Keratinocyte (primary cell): ENCODE data around the gene TAF5. TPM values are rescaled to one million over a fixed set of nuclear protein-coding genes. Genes with fewer than 3 reads are reported as not detected.

Experiments used
- DNase-seq: peaks from one replicate; pipeline ENCODE4 v3.0.0-alpha.2; 2011; ENCODE audit warnings: low read depth, missing footprints, low spot score
- FAIRE-seq: peaks from 2 replicates; lab custom pipeline; 2011; peaks lifted over from hg19 to GRCh38; lab: Jason Lieb, UNC
- H2AFZ ChIP-seq: 2 replicates; pipeline ENCODE4 v1.6.0; 2012; ENCODE audit warnings: low read length, control low read depth, inconsistent platforms; ENCODE audit not compliant: control insufficient read depth
- H3K27ac ChIP-seq: 2 replicates; pipeline ENCODE4 v1.5.1; 2011; ENCODE audit warnings: low read length; ENCODE audit not compliant: control insufficient read depth, insufficient read depth
- H3K27me3 ChIP-seq: 3 replicates; pipeline ENCODE4 v1.6.0; 2011; ENCODE audit warnings: low read length; ENCODE audit not compliant: control insufficient read depth, insufficient read depth; ENCODE audit errors: extremely low read depth
- H3K36me3 ChIP-seq, 2 experiments: 2 replicates in 1 of 2; 3 replicates in 1 of 2; pipeline ENCODE4 v1.5.1; 2011; ENCODE audit warnings: low read length in 2 of 2, mild to moderate bottlenecking in 1 of 2; ENCODE audit not compliant: control insufficient read depth in 2 of 2, insufficient read depth in 2 of 2; ENCODE audit errors: extremely low read depth in 1 of 2
- H3K4me1 ChIP-seq: 3 replicates; pipeline ENCODE4 v1.5.1; 2011; ENCODE audit warnings: low read length; ENCODE audit not compliant: control insufficient read depth, insufficient read depth; ENCODE audit errors: extremely low read depth
- H3K4me2 ChIP-seq: 3 replicates; pipeline ENCODE4 v1.6.0; 2011; ENCODE audit warnings: low read depth, low read length; ENCODE audit not compliant: control insufficient read depth, insufficient read depth; ENCODE audit errors: extremely low read depth
- H3K4me3 ChIP-seq, 3 experiments: fragments of 200-600 bp in 1 of 3; sonication (generic) in 1 of 3; 2 replicates in 2 of 3; 3 replicates in 1 of 3; pipeline ENCODE4 v1.5.1; 2011 to 2016; ENCODE audit warnings: low read length in 3 of 3, mild to moderate bottlenecking in 3 of 3, control low read depth in 2 of 3, inconsistent platforms in 1 of 3, low read depth in 1 of 3, mixed read lengths in 1 of 3, mixed run types in 1 of 3, moderate library complexity in 1 of 3; ENCODE audit not compliant: control insufficient read depth in 2 of 3, insufficient read depth in 2 of 3; ENCODE audit errors: extremely low read depth in 1 of 3
- H3K79me2 ChIP-seq: 2 replicates; pipeline ENCODE4 v1.6.0; 2012; ENCODE audit warnings: low read length; ENCODE audit not compliant: control insufficient read depth, insufficient read depth
- H3K9ac ChIP-seq: 3 replicates; pipeline ENCODE4 v1.6.0; 2011; ENCODE audit warnings: low read length; ENCODE audit not compliant: control insufficient read depth, insufficient read depth; ENCODE audit errors: extremely low read depth
- H3K9me1 ChIP-seq: 3 replicates; pipeline ENCODE4 v1.6.0; 2011; ENCODE audit warnings: low read length; ENCODE audit not compliant: control insufficient read depth, insufficient read depth; ENCODE audit errors: extremely low read depth
- H3K9me3 ChIP-seq: 2 replicates; pipeline ENCODE4 v1.5.1; 2012; ENCODE audit warnings: low read depth, low read length; ENCODE audit not compliant: control insufficient read depth
- H4K20me1 ChIP-seq: 3 replicates; pipeline ENCODE4 v1.6.0; 2011; ENCODE audit warnings: low read length; ENCODE audit not compliant: control insufficient read depth, insufficient read depth; ENCODE audit errors: extremely low read depth
- EZH2 ChIP-seq: IDR thresholded peaks from one replicate; pipeline ENCODE4 v1.6.1; 2012; ENCODE audit warnings: inconsistent platforms, mild to moderate bottlenecking, low read length, moderate library complexity
- dilution Hi-C: fragments of 300-500 bp; cut with MboI; formaldehyde crosslinking; loops from one replicate; pipeline ENCODE4 v1.7.0; 2020; ENCODE audit warnings: low sequenced_read_pairs; ENCODE audit not compliant: extremely low pct_ligation_motif_present
- polyA plus RNA-seq, 5 experiments: library from polyadenylated mRNA; depleted of rRNA in 3 of 5; stranded (reverse) in 3 of 5; stranded (forward) in 1 of 5; unstranded in 1 of 5; fragments of >200 nt; gene quantifications; 1 replicate in 1 of 5; 2 replicates in 3 of 5; 3 replicates in 1 of 5; pipeline versions ENCODE4 v1.2.1 to v1.2.3, GENCODE V29; 2011 to 2012; ENCODE audit warnings: missing spikeins in 2 of 5, low read depth in 1 of 5, low replicate concordance in 1 of 5
- TF ChIP-seq, protein P1 (sequence below), 3 experiments: IDR thresholded peaks in 1 of 3; conservative IDR thresholded peaks in 1 of 3; optimal IDR thresholded peaks in 1 of 3; 2 replicates in 2 of 3; 3 replicates in 1 of 3; pipeline versions ENCODE3 to v1.5.1; 2011; ENCODE audit warnings: low read length in 3 of 3, mild to moderate bottlenecking in 3 of 3, moderate library complexity in 2 of 3, control low read depth in 1 of 3, inconsistent platforms in 1 of 3; ENCODE audit not compliant: insufficient read depth in 2 of 3; ENCODE audit errors: extremely low read depth in 1 of 3

Gene TAF5
- polyA plus RNA-seq, 1 donor (not counting 4 experiments of a cell fraction or from before 2014, with no cell fraction given): 4.4 TPM

DNA sequence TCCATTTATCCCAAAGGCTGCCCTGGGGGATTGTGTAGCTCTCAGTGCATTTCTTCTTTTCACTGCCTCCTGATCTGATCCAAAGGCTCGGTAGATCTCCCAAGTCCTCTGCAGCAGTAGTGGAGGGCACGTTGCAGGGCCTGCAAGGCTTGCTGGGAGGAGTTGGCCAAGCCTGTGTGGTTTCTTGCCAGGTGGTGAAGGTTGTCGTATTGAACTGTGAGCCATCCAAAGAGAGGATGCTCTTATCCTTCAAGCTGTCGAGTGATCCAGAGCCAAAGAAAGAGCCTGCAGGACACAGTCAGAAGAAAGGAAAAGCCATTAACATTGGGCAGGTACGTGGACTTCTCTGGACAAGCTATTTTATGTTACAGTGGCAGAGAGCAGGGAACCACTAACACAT is 49.8 kb downstream of the TAF5 start:
- no peak overlapping the region for H3K4me2 ChIP-seq
- H4K20me1 ChIP-seq: no peaks in the 10 kb centered on the region
- H3K4me1 ChIP-seq: no peaks in the 10 kb centered on the region
- no peak overlapping the region for H2AFZ ChIP-seq
- no peaks in the 10 kb centered on the region for H3K79me2 ChIP-seq
- TF ChIP-seq, protein P1, sequence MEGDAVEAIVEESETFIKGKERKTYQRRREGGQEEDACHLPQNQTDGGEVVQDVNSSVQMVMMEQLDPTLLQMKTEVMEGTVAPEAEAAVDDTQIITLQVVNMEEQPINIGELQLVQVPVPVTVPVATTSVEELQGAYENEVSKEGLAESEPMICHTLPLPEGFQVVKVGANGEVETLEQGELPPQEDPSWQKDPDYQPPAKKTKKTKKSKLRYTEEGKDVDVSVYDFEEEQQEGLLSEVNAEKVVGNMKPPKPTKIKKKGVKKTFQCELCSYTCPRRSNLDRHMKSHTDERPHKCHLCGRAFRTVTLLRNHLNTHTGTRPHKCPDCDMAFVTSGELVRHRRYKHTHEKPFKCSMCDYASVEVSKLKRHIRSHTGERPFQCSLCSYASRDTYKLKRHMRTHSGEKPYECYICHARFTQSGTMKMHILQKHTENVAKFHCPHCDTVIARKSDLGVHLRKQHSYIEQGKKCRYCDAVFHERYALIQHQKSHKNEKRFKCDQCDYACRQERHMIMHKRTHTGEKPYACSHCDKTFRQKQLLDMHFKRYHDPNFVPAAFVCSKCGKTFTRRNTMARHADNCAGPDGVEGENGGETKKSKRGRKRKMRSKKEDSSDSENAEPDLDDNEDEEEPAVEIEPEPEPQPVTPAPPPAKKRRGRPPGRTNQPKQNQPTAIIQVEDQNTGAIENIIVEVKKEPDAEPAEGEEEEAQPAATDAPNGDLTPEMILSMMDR (optimal IDR thresholded peaks at IDR 0.05 in 1 of 3, IDR thresholded peaks at IDR 0.05 in 1 of 3, conservative IDR thresholded peaks at IDR 0.05 in 1 of 3; ENCODE audit: extremely low read depth in 1 of 3, insufficient read depth in 2 of 3, low read length in 3 of 3): no peak
- TF ChIP-seq EZH2: no peak
- FAIRE-seq: no peak
- no peak overlapping the region for H3K4me3 ChIP-seq
- no peaks in the 10 kb centered on the region for H3K9me3 ChIP-seq
- H3K27ac ChIP-seq: no peak overlapping the region
- no peaks in the 10 kb centered on the region for H3K27me3 ChIP-seq
- dilution Hi-C loops: no loop called here
- no peak overlapping the region for H3K9ac ChIP-seq
- peaks cover 70 to 72% of the 10 kb centered on the region in 2 experiments for H3K36me3 ChIP-seq
- no peaks in the 10 kb centered on the region for H3K9me1 ChIP-seq
- no peak for DNase-seq

DNA sequence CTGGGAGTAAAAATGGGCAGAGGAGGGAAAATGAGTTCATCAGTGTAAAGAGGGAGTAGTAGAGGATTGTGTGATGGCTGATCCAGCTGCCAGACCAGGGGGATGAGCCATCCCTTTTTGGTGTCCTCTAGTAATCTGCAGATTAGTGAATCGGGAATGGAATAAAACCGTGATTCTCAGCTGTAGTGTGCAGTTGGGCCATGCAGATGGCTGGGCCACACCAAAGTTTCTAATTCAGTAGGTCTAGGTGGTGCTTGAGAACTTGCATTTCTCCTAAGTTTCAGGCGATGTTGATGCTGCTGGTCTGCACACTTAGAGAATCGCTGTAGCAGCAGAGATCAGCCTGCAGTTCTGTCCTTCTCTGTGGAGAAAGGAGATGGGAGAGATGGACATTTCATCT is 51.3 kb downstream of the TAF5 start:
- Histone ChIP-seq H3K27me3 (no peaks in the 10 kb centered on the region), H3K9me3 (no peaks in the 10 kb centered on the region), H3K27ac (no peak overlapping the region), H3K79me2 (no peaks in the 10 kb centered on the region), H3K9me1 (no peaks in the 10 kb centered on the region), H2AFZ (no peak overlapping the region), H3K36me3 (peaks cover 67 to 69% of the 10 kb centered on the region in 2 experiments), H3K9ac (no peak overlapping the region), H3K4me2 (no peak overlapping the region), H3K4me1 (no peaks in the 10 kb centered on the region), H3K4me3 (no peak overlapping the region), H4K20me1 (no peaks in the 10 kb centered on the region)
- dilution Hi-C loops: no loop called here
- TF ChIP-seq, protein P1 (optimal IDR thresholded peaks at IDR 0.05 in 1 of 3, IDR thresholded peaks at IDR 0.05 in 1 of 3, conservative IDR thresholded peaks at IDR 0.05 in 1 of 3; ENCODE audit: extremely low read depth in 1 of 3, insufficient read depth in 2 of 3, low read length in 3 of 3): no peak
- TF ChIP-seq EZH2: no peak
- no peak for DNase-seq
- no peak for FAIRE-seq
